Osteoblast (primary cell): ENCODE measurements around the gene RALGPS1. TPM values are rescaled to one million over a fixed set of nuclear protein-coding genes. Genes with fewer than 3 reads are reported as not detected.
A peak's percentile ranks its signal among the peaks of the same experiment; 100 is the strongest.

Source experiments
- DNase-seq: peaks from one replicate; pipeline ENCODE4 v3.0.0; 2011; ENCODE audit warnings: low spot score, mixed read lengths; ENCODE audit not compliant: insufficient read length; ENCODE audit errors: missing footprints
- H2AFZ ChIP-seq: 2 replicates; pipeline ENCODE4 v1.6.0; 2011; ENCODE audit warnings: mild to moderate bottlenecking, low read length
- H3K27ac ChIP-seq: 2 replicates; pipeline ENCODE4 v1.5.1; 2011; ENCODE audit warnings: mild to moderate bottlenecking, low read depth, low read length, moderate library complexity
- H3K27me3 ChIP-seq: 2 replicates; pipeline ENCODE4 v1.6.0; 2012; ENCODE audit warnings: mild to moderate bottlenecking, control low read depth, inconsistent platforms, low read length, moderate library complexity; ENCODE audit not compliant: insufficient read depth
- H3K36me3 ChIP-seq: 2 replicates; pipeline ENCODE4 v1.5.1; 2011; ENCODE audit warnings: mild to moderate bottlenecking, low read length, control low read depth, moderate library complexity; ENCODE audit not compliant: insufficient read depth
- H3K4me1 ChIP-seq: 2 replicates; pipeline ENCODE4 v1.5.1; 2011; ENCODE audit warnings: mild to moderate bottlenecking, low read length, control low read depth, moderate library complexity; ENCODE audit not compliant: insufficient read depth
- H3K4me2 ChIP-seq: 2 replicates; pipeline ENCODE4 v1.6.0; 2011; ENCODE audit warnings: mild to moderate bottlenecking, low read length; ENCODE audit not compliant: insufficient read depth
- H3K4me3 ChIP-seq: fragments of 200-600 bp; sonication (generic); 3 replicates; pipeline ENCODE4 v1.5.1; 2012; ENCODE audit warnings: mild to moderate bottlenecking, low read length, inconsistent platforms; ENCODE audit not compliant: insufficient read depth
- H3K79me2 ChIP-seq: 2 replicates; pipeline ENCODE4 v1.6.0; 2012; ENCODE audit warnings: mild to moderate bottlenecking, low read length, control low read depth, inconsistent platforms; ENCODE audit not compliant: insufficient read depth
- H3K9me3 ChIP-seq: 2 replicates; pipeline ENCODE4 v1.5.1; 2011; ENCODE audit warnings: low read depth, low read length, control low read depth
- H4K20me1 ChIP-seq: 2 replicates; pipeline ENCODE4 v1.6.0; 2012; ENCODE audit warnings: mild to moderate bottlenecking, low read length, control low read depth; ENCODE audit not compliant: insufficient read depth
- CTCF ChIP-seq: IDR thresholded peaks from 2 replicates; pipeline ENCODE4 v1.5.1; 2011; ENCODE audit warnings: mild to moderate bottlenecking, low read depth, low read length, moderate library complexity; ENCODE audit errors: extremely low read depth
- total RNA-seq: library from RNA; depleted of rRNA; stranded (reverse); fragments of >200 nt; gene quantifications from 2 replicates; pipeline ENCODE4 v1.2.3, GENCODE V29; 2012

The RALGPS1 gene
- total RNA-seq: 5.1 and 5.3 TPM in 2 replicates

- H3K79me2 ChIP-seq: no peaks in the 10 kb centered on the region
- no peaks in the 10 kb centered on the region for H4K20me1 ChIP-seq
- H3K9me3 ChIP-seq: no peaks in the 10 kb centered on the region
- peak within 1 kb of the TSS; percentile 67 for H3K4me3 ChIP-seq
- peaks cover 9% of the 10 kb centered on the region for H3K27me3 ChIP-seq
- peak within 1 kb of the TSS; percentile 68 for H3K4me2 ChIP-seq
- DNase-seq: peak; percentile 100
- no peak within 1 kb of the TSS for H3K27ac ChIP-seq
- peak within 1 kb of the TSS; percentile 76 for H2AFZ ChIP-seq
- no peaks in the 10 kb centered on the region for H3K4me1 ChIP-seq
- no peaks in the 10 kb centered on the region for H3K36me3 ChIP-seq
- TF ChIP-seq CTCF: no peak
Observed at GRCh38 chr9:126914458-126915280, at the start of gene RALGPS1. TSS of gene RALGPS1 (plus strand) at chr9:126914782. CDS start at chr9:126962290, 47,508 bp downstream.

- no peak overlapping the region for H3K4me3 ChIP-seq
- TF ChIP-seq CTCF: no peak
- H4K20me1 ChIP-seq: peaks cover 19% of the 10 kb centered on the region
- peaks cover 6% of the 10 kb centered on the region for H3K4me1 ChIP-seq
- H3K27ac ChIP-seq: no peak overlapping the region
- H3K79me2 ChIP-seq: peaks cover 78% of the 10 kb centered on the region
- H3K9me3 ChIP-seq: no peaks in the 10 kb centered on the region
- no peaks in the 10 kb centered on the region for H3K27me3 ChIP-seq
- peaks cover 18% of the 10 kb centered on the region for H3K36me3 ChIP-seq
- DNase-seq: no peak
- no peak overlapping the region for H3K4me2 ChIP-seq
- no peak overlapping the region for H2AFZ ChIP-seq
Observed at GRCh38 chr9:126869368-126869767, 45.2 kb upstream of the RALGPS1 start.

- no peak for DNase-seq
- Histone ChIP-seq H3K36me3 (peaks cover 5% of the 10 kb centered on the region), H3K4me3 (no peak overlapping the region), H2AFZ (no peak overlapping the region), H3K4me2 (no peak overlapping the region), H3K27me3 (no peaks in the 10 kb centered on the region), H4K20me1 (peaks cover 31% of the 10 kb centered on the region), H3K27ac (no peak overlapping the region), H3K79me2 (peaks cover 61% of the 10 kb centered on the region), H3K4me1 (peaks cover 6% of the 10 kb centered on the region), H3K9me3 (no peaks in the 10 kb centered on the region)
- no peak for TF ChIP-seq CTCF
Observed at GRCh38 chr9:126872516-126872915, 42.1 kb upstream of the RALGPS1 start.

- Histone ChIP-seq H3K36me3 (peaks cover 6% of the 10 kb centered on the region), H3K4me1 (no peaks in the 10 kb centered on the region), H3K4me2 (no peak overlapping the region), H2AFZ (no peak overlapping the region), H3K9me3 (no peaks in the 10 kb centered on the region), H3K79me2 (peaks cover 49% of the 10 kb centered on the region), H3K27ac (no peak overlapping the region), H3K4me3 (no peak overlapping the region), H3K27me3 (no peaks in the 10 kb centered on the region), H4K20me1 (peaks cover 22% of the 10 kb centered on the region)
- TF ChIP-seq CTCF: no peak
- peak; percentile 58 for DNase-seq
Observed at GRCh38 chr9:126874546-126875314, 39.9 kb upstream of the RALGPS1 start.
